ENCODE results near the gene TRAPPC8.
"Not testable (repeated sequence)": the region's sequence is repeated elsewhere in the genome, so short reads cannot be mapped to it uniquely, and the experiment has no call there.

The TRAPPC8 gene

GRCh38 chr18:31857526-31858106, 85.3 kb downstream of the TRAPPC8 start:
- no peak for DNase-seq (ENCODE audit: low read depth)

DNA sequence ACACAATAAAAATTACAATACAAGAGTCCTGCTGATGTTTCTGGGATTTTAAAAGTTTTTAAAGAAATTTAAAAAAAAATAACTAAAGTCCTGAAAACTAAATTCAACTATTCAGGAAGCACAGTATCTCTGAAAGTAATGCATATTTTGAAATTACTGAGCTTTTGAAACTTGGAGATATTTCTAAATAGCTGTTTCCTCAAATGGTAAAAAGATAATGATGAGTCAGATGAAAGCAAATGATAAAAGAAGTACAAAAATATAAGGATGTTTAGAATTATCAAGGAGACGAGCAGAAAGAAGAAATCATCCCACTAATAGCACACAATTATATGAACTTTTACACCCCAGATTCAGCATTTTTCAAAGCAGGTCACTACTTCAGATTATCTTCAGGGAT, 92.1 kb downstream of the TRAPPC8 start:
- DNase-seq (ENCODE audit: low read depth): no peak

DNA sequence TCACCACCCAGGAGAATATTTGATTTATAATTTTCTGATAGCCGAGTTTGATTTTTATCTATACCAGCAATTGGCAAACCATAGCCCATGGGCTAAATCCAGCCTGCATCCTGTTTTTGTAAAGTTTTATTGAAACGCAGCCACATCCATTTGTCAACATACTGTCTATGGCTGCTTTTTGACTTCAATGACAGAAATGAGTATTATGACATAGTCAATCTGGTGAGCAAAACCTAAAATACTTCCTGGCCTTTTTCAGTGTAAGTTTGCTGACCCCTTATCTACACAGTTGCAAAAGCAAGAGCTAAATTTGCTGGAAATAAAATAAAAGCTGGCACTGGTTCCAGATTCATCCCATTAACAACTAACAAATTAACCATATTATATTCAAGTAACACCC, 102.4 kb downstream of the TRAPPC8 start:
- DNase-seq (ENCODE audit: low read depth): no peak

- no peak for DNase-seq (ENCODE audit: low read depth)
Measured at GRCh38 chr18:31837879-31838278, 105.0 kb downstream of the TRAPPC8 start.

DNA sequence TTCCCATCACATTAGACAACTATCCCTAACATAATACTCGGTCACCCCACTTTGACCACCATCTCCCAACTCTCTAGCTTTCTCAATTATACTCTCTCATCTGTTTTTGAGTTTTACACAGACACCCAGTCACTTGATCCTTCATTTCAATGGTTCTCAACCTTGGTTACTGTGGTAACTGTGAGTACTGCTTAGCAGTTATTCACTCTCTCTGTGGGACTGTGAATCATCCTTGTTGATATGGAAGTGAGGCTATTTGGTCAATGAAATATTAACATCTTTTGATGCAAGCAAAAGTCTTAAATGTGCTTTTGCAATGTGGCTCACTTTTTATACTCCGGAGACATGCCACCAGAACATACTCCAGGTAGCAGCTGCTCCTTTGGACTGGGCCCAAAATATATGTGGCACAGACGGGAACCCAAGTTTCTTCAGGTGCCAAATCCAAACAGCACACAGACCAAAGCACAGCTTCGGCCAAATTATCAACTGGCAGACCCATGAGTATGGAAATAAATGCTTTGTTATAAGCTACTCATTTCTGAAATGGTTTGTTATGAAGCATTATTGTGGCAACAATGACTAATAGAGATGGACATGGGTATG, 107.3 kb downstream of the TRAPPC8 start:
- no peak for DNase-seq (ENCODE audit: low read depth)

DNA sequence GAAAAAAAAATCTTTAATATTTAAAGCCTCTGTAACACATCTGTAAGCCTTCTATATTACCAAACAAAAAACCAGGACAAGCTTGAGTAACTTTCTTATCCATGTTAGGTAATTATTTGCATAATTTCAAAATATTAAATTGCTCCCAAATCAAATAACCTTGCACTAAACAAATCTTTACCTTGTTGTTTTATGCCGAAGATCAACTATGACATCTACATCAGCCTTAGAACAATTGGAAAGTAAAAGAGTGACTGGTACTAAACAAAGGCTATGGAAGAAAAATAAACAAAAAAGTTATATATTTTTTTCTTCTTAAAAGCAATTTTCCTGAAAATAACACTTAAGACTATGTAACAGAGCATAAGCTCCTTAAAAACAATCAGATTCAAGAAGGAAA, 111.0 kb downstream of the TRAPPC8 start:
- DNase-seq (ENCODE audit: low read depth): no peak

DNA sequence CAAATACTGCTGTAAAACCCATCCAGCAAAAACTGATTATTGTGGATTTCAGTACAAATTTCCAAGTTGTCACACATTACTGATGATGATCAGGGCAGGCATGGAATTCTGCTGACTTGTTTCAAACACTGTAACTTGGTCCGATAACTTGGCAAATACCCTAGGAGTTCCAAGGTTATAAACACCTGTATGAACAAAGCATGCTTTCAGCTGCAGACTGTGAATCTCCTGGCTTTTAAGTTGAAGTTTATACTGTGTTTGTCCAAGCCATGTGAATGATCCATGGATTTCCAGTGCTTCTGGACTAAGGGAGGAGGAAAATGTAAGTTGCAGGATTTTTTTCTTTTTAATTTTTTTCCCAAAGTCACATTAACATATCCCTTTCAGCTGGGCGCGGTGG, 112.2 kb downstream of the TRAPPC8 start:
- no peak for DNase-seq (ENCODE audit: low read depth)

DNA sequence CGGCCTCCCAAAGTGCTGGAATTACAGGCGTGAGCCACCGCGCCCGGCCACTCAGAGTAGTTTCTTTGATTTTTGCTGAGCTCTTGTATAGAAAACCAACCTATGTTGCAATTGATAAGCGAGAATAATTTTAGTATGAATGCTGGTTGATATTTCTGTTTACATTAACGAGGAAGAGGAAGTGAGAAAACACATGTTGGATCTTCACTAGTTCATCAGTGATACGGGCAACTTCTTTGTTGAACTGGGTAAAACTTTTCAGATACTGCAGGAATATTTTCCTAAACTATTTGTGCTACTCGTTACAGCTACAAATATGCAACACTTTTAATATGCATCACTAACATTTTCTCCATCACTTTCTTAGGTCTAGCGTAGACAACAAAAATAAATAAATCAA, 114.3 kb downstream of the TRAPPC8 start:
- DNase-seq (ENCODE audit: low read depth): no peak

GRCh38 chr18:31826673-31827325, 116.1 kb downstream of the TRAPPC8 start:
- not testable (repeated sequence) for DNase-seq (ENCODE audit: low read depth)

GRCh38 chr18:31825772-31826171, 117.2 kb downstream of the TRAPPC8 start:
- DNase-seq (ENCODE audit: low read depth): no peak

DNA sequence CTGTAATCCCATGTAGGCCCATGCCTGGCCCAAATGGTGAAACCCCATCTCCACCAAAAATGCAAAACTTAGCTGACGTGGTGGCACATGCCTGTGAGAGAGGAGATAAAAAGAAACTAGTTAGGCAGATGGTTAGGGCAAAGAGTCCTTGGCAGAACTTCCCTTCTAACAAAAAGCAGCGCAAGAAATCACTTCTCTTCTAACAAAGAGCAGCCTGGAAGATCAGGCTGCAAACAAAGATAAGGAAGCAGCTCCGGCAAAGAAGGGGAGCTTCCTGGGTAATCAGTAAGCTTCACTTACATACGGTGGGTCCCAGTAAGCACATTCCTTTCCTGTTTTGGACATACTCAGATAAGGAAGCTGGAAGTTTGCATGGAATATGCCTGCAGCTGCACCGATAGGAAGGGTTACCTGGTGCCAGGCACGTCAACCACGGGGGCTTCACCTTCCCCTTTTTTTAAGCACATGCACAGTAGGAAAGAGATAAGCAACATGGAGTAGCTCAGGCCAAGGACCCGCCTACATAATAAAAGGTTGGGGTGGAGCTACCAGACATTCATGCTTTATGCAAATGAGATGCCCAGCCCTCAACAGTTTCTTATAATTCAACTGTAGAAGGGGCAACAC, 121.3 kb downstream of the TRAPPC8 start:
- DNase-seq (ENCODE audit: low read depth): no peak

DNA sequence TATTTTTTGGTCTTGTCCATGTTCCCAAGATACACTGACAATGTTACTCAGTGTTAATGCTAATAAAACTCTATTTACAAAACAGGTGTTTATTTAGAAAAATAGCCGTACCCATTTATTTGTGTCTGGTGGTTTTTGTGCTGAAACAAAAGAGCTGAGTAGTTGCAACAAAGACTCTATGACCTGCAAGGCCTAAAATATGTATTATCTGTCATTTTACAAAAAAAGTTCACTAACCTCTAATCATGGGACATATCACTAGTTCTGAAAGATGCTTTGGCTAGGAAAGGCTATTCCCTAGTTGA, 123.1 kb downstream of the TRAPPC8 start:
- DNase-seq (ENCODE audit: low read depth): no peak

GRCh38 chr18:31819106-31819924, 123.6 kb downstream of the TRAPPC8 start:
- DNase-seq (ENCODE audit: low read depth): no peak

- DNase-seq (ENCODE audit: low read depth): no peak
Measured at GRCh38 chr18:31814132-31814531, 128.8 kb downstream of the TRAPPC8 start.

DNA sequence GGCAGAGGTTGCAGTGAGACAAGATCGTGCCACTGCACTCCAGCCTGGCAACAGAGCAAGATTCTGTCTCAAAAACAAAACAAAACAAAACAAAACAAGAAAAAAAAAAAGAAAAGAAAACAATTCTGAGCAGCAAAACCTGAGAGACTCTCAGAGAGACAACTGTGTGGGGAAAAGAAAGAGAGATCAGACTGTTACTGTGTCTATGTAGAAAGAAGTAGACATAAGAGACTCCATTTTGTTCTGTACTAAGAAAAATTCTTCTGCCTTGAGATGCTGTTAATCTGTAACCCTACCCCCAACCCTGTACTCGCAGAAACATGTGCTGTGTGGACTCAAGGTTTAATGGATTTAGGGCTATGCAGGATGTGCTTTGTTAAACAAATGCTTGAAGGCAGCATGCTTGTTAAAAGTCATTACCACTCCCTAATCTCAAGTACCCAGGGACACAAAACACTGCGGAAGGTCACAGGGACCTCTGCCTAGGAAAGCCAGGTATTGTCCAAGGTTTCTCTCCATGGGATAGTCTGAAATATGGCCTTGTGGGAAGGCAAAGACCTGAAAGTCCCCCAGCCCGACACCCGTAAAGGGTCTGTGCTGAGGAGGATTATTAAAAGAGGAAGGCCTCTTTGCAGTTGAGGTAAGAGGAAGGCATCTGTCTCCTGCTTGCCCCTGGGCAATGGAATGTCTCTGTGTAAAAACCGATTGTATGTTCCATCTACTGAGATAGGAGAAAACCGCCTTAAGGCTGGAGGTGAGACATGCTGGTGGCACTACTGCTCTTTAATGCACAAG, 132.4 kb downstream of the TRAPPC8 start:
- not testable (repeated sequence) for DNase-seq (ENCODE audit: low read depth)

GRCh38 chr18:31809049-31809448, 133.9 kb downstream of the TRAPPC8 start:
- not testable (repeated sequence) for DNase-seq (ENCODE audit: low read depth)

GRCh38 chr18:31801078-31801477, 141.8 kb downstream of the TRAPPC8 start:
- DNase-seq (ENCODE audit: low read depth): no peak

DNA sequence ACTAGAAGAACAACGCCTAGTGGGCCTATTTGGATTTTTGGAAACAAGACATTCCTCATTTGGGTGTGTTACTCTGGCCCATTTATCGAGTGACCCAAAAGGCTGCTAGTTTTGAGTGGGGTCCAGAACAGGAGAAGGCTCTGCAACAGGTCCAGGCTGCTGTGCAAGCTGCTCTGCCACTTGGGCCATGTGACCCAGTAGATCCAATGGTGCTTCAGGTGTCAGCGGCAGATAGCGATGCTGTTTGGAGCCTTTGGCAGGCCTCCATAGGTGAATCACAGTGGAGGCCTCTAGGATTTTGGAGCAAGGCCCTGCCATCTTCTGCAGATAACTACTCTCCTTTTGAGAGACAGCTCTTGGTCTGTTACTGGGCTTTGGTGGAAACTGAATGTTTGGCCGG, 143.7 kb downstream of the TRAPPC8 start:
- DNase-seq (ENCODE audit: low read depth): not testable (repeated sequence)

- no peak for DNase-seq (ENCODE audit: low read depth)
Measured at GRCh38 chr18:31798399-31798798, 144.5 kb downstream of the TRAPPC8 start.

DNA sequence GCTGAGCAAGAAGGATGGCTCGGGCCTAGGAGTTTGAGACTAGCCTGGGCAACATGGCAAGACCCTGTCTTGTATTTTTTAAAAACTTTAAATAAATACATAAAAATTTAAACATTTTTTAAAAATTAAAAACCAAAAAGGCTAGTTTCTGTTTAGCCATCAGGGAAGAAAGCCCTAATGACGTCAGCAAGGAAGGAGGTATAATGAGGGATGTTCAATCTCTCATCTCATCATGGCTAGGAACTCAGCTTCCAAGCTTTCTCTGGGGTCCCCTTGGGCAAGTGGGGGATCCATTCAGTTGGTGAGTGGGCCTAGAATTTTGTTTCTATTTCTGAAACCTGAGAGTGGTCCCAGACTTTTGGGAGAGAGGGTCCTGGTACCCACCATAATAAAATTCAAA, 147.2 kb downstream of the TRAPPC8 start:
- DNase-seq (ENCODE audit: low read depth): no peak

- no peak for DNase-seq (ENCODE audit: low read depth)
Measured at GRCh38 chr18:31793531-31793930, 149.4 kb downstream of the TRAPPC8 start.

GRCh38 chr18:31792580-31792911, 150.4 kb downstream of the TRAPPC8 start:
- DNase-seq (ENCODE audit: low read depth): no peak
